Astrocyte (in vitro differentiated cells and primary cell): ENCODE results near the gene TMEM222. TPM values are rescaled to one million over a fixed set of nuclear protein-coding genes. Genes with fewer than 3 reads are reported as not detected.

Source experiments
- DNase-seq: peaks from one replicate; pipeline ENCODE4 v3.0.0-alpha.2; 2010; ENCODE audit warnings: low read depth
- FAIRE-seq: peaks from 2 replicates; lab custom pipeline; 2011; peaks lifted over from hg19 to GRCh38; lab: Jason Lieb, UNC
- H2AFZ ChIP-seq: 2 replicates; pipeline ENCODE4 v1.6.0; 2012; ENCODE audit warnings: low read depth, low read length, inconsistent platforms
- H3K27ac ChIP-seq: 2 replicates; pipeline ENCODE4 v1.5.1; 2011; ENCODE audit warnings: low read depth, low read length, inconsistent platforms
- H3K27me3 ChIP-seq: 2 replicates; pipeline ENCODE4 v1.6.0; 2011; ENCODE audit warnings: low read length, inconsistent platforms; ENCODE audit not compliant: insufficient read depth
- H3K36me3 ChIP-seq: 2 replicates; pipeline ENCODE4 v1.5.1; 2011; ENCODE audit warnings: low read length, inconsistent platforms; ENCODE audit not compliant: insufficient read depth
- H3K4me1 ChIP-seq: 2 replicates; pipeline ENCODE4 v1.5.1; 2011; ENCODE audit warnings: low read length, inconsistent platforms; ENCODE audit not compliant: insufficient read depth
- H3K4me2 ChIP-seq: 2 replicates; pipeline ENCODE4 v1.6.0; 2012; ENCODE audit warnings: low read length, inconsistent platforms
- H3K4me3 ChIP-seq: 2 replicates; pipeline ENCODE4 v1.5.1; 2011; ENCODE audit warnings: low read depth, mild to moderate bottlenecking, low read length, inconsistent platforms; ENCODE audit not compliant: insufficient read depth
- H3K79me2 ChIP-seq: 2 replicates; pipeline ENCODE4 v1.6.0; 2012; ENCODE audit warnings: mild to moderate bottlenecking, low read length, inconsistent platforms; ENCODE audit not compliant: insufficient read depth
- H3K9ac ChIP-seq: 2 replicates; pipeline ENCODE4 v1.6.0; 2012; ENCODE audit warnings: mild to moderate bottlenecking, low read length, inconsistent platforms
- H3K9me3 ChIP-seq: 2 replicates; pipeline ENCODE4 v1.5.1; 2012; ENCODE audit warnings: low read depth, mild to moderate bottlenecking, low read length, inconsistent platforms; ENCODE audit not compliant: insufficient read depth
- H4K20me1 ChIP-seq: 2 replicates; pipeline ENCODE4 v1.6.0; 2012; ENCODE audit warnings: low read length, inconsistent platforms; ENCODE audit not compliant: insufficient read depth
- H3K27ac Mint-ChIP-seq: one replicate; pipeline ENCODE4 v1.8.0; 2021; ENCODE audit warnings: mild to moderate bottlenecking, mixed read lengths; ENCODE audit not compliant: unreplicated experiment
- H3K27me3 Mint-ChIP-seq: one replicate; pipeline ENCODE4 v1.8.0; 2021; ENCODE audit warnings: low read depth, mixed read lengths; ENCODE audit not compliant: unreplicated experiment
- H3K36me3 Mint-ChIP-seq: one replicate; pipeline ENCODE4 v1.8.0; 2021; ENCODE audit warnings: low read depth, mixed read lengths; ENCODE audit not compliant: unreplicated experiment
- H3K4me1 Mint-ChIP-seq: one replicate; pipeline ENCODE4 v1.8.0; 2021; ENCODE audit warnings: low read depth, mixed read lengths; ENCODE audit not compliant: unreplicated experiment
- H3K4me3 Mint-ChIP-seq: one replicate; pipeline ENCODE4 v1.8.0; 2021; ENCODE audit warnings: mild to moderate bottlenecking, moderate library complexity, mixed read lengths; ENCODE audit not compliant: unreplicated experiment
- H3K9me3 Mint-ChIP-seq: one replicate; pipeline ENCODE4 v1.8.0; 2021; ENCODE audit warnings: mild to moderate bottlenecking, mixed read lengths; ENCODE audit not compliant: unreplicated experiment
- CTCF ChIP-seq: IDR thresholded peaks from 2 replicates; pipeline ENCODE4 v1.5.1; 2011; ENCODE audit warnings: low read depth, mild to moderate bottlenecking, inconsistent platforms, low read length, moderate library complexity; ENCODE audit not compliant: insufficient read depth
- EZH2 ChIP-seq: IDR thresholded peaks from 2 replicates; pipeline ENCODE4 v1.6.1; 2012; ENCODE audit warnings: mild to moderate bottlenecking, low read length, inconsistent platforms; ENCODE audit not compliant: insufficient read depth
- total RNA-seq: library from RNA; stranded (reverse); gene quantifications from 2 replicates; pipeline ENCODE4 v1.2.1, GENCODE V29; 2021

Gene TMEM222
- total RNA-seq, 1 donor from 2014 or later: 46.0 TPM

- Histone ChIP-seq H3K9ac (no peak overlapping the region), H3K27ac (no peak overlapping the region), H3K4me1 (peaks cover 15% of the 10 kb centered on the region), H3K27me3 (no peaks in the 10 kb centered on the region), H2AFZ (no peak overlapping the region), H3K9me3 (no peaks in the 10 kb centered on the region), H3K4me3 (no peak overlapping the region), H3K36me3 (no peaks in the 10 kb centered on the region), H3K79me2 (no peaks in the 10 kb centered on the region), H4K20me1 (no peaks in the 10 kb centered on the region), H3K4me2 (no peak overlapping the region)
- Mint-ChIP-seq H3K36me3 (no peaks in the 10 kb centered on the region), H3K27me3 (peaks cover 9% of the 10 kb centered on the region), H3K4me1 (peaks cover 2% of the 10 kb centered on the region), H3K4me3 (peak overlapping the region; percentile 34), H3K9me3 (no peaks in the 10 kb centered on the region), H3K27ac (no peak overlapping the region)
- FAIRE-seq (no peak), DNase-seq (no peak)
- TF ChIP-seq CTCF (no peak), EZH2 (no peak)
Measured at GRCh38 chr1:27368869-27369582, 47.1 kb downstream of the TMEM222 start.

- H4K20me1 ChIP-seq: no peaks in the 10 kb centered on the region
Measured at GRCh38 chr1:27372022-27372807, 50.3 kb downstream of the TMEM222 start.

More at GRCh38 chr1:27372022-27372807, 50.3 kb downstream of the TMEM222 start:
- Mint-ChIP-seq H3K27me3 (peaks cover 12% of the 10 kb centered on the region), H3K4me3 (no peak overlapping the region), H3K4me1 (no peaks in the 10 kb centered on the region), H3K9me3 (no peaks in the 10 kb centered on the region), H3K36me3 (no peaks in the 10 kb centered on the region), H3K27ac (no peak overlapping the region)
- H3K4me2 ChIP-seq: no peak overlapping the region
- no peak overlapping the region for H3K27ac ChIP-seq
- no peak overlapping the region for H3K4me3 ChIP-seq
- no peaks in the 10 kb centered on the region for H3K36me3 ChIP-seq
- no peak overlapping the region for H3K9ac ChIP-seq
- H2AFZ ChIP-seq: no peak overlapping the region
- H3K27me3 ChIP-seq: no peaks in the 10 kb centered on the region
- FAIRE-seq (no peak), DNase-seq (no peak)
- no peaks in the 10 kb centered on the region for H3K9me3 ChIP-seq
- peaks cover under 1% of the 10 kb centered on the region for H3K4me1 ChIP-seq
- TF ChIP-seq EZH2 (no peak), CTCF (no peak)
- no peaks in the 10 kb centered on the region for H3K79me2 ChIP-seq
